Caco-2 (cell line): ENCODE measurements around the gene TMEM151A. TPM values are rescaled to one million over a fixed set of nuclear protein-coding genes. Genes with fewer than 3 reads are reported as not detected.

ENCODE experiments used
- BruUV-seq: library from RNA; stranded (reverse); fragments of 400-500 nt; replicated peaks from 2 replicates; lab custom pipeline; 2021; lab: Mats Ljungman, UMichigan
- CTCF ChIA-PET: fragments of 300-600 bp; sonication (Branson Sonifier 250); formaldehyde crosslinking; loops from one replicate; lab custom pipeline; 2022; ENCODE audit warnings: antibody characterized with exemption; lab: Charles Lee
- POLR2A ChIA-PET: fragments of 300-600 bp; sonication (Branson Sonifier 250); formaldehyde crosslinking; loops from one replicate; lab custom pipeline; 2022; ENCODE audit warnings: antibody characterized with exemption; lab: Charles Lee
- DNase-seq, 2 experiments: peaks; one replicate each; pipeline versions ENCODE4 v3.0.0 to v3.0.0-alpha.2; 2020 to 2022
- H3K27me3 ChIP-seq: replicated peaks from 2 replicates; pipeline ENCODE4 v1.6.0; 2011; ENCODE audit warnings: low read length; ENCODE audit not compliant: control insufficient read depth, insufficient read depth
- H3K36me3 ChIP-seq: 2 replicates; pipeline ENCODE4 v1.5.1; 2011; ENCODE audit warnings: low read length; ENCODE audit not compliant: control insufficient read depth, insufficient read depth
- H3K4me1 ChIP-seq: fragments of 250-450 bp; sonication (Bioruptor Pico); 2 replicates; pipeline ENCODE4 v1.5.1; 2020; ENCODE audit warnings: mild to moderate bottlenecking
- H3K4me3 ChIP-seq: 2 replicates; pipeline ENCODE4 v1.5.1; 2011; ENCODE audit warnings: low read depth, mild to moderate bottlenecking, control low read depth, low read length
- H3K9me3 ChIP-seq: fragments of 250-450 bp; sonication (Bioruptor Pico); 2 replicates; pipeline ENCODE4 v1.5.1; 2020; ENCODE audit warnings: mild to moderate bottlenecking, moderate library complexity
- H3K27ac Mint-ChIP-seq: one replicate; pipeline ENCODE4 v1.8.0; 2022; ENCODE audit warnings: mixed read lengths; ENCODE audit not compliant: unreplicated experiment
- H3K27me3 Mint-ChIP-seq: one replicate; pipeline ENCODE4 v1.8.0; 2022; ENCODE audit warnings: mixed read lengths; ENCODE audit not compliant: insufficient read depth, unreplicated experiment
- H3K36me3 Mint-ChIP-seq: one replicate; pipeline ENCODE4 v1.8.0; 2022; ENCODE audit warnings: mild to moderate bottlenecking, mixed read lengths; ENCODE audit not compliant: insufficient read depth, unreplicated experiment
- H3K4me1 Mint-ChIP-seq: one replicate; pipeline ENCODE4 v1.8.0; 2022; ENCODE audit warnings: low read depth, mixed read lengths; ENCODE audit not compliant: unreplicated experiment
- H3K4me3 Mint-ChIP-seq: one replicate; pipeline ENCODE4 v1.8.0; 2022; ENCODE audit warnings: mild to moderate bottlenecking, moderate library complexity, mixed read lengths; ENCODE audit not compliant: unreplicated experiment
- H3K9me3 Mint-ChIP-seq: one replicate; pipeline ENCODE4 v1.8.0; 2022; ENCODE audit warnings: mixed read lengths; ENCODE audit not compliant: unreplicated experiment
- CTCF ChIP-seq, 2 experiments: fragments of 200-600 bp in 1 of 2; IDR thresholded peaks; 1 replicate in 1 of 2; 2 replicates in 1 of 2; pipeline versions ENCODE4 v1.5.1 to v1.8.0; 2011 to 2022; ENCODE audit warnings: antibody characterized with exemption in 1 of 2, control low read depth in 1 of 2, inconsistent platforms in 1 of 2, low read depth in 1 of 2, low read length in 1 of 2, mild to moderate bottlenecking in 1 of 2, moderate library complexity in 1 of 2; ENCODE audit not compliant: insufficient read depth in 1 of 2, severe bottlenecking in 1 of 2, unreplicated experiment in 1 of 2
- intact Hi-C: fragments of 100-400 bp; cut with micrococcal nuclease; formaldehyde crosslinking; loops from one replicate; pipeline ENCODE4 v1.10.0; 2022; ENCODE audit not compliant: unreplicated experiment
- total RNA-seq: library from RNA; stranded (reverse); gene quantifications from 2 replicates; pipeline ENCODE4 v1.2.3, GENCODE V29; 2022

Gene TMEM151A
- total RNA-seq, 1 experiment from 2014 or later = 0.68 TPM

GRCh38 chr11:66261578-66261977 lies 30.1 kb upstream of the TMEM151A start:
- Histone ChIP-seq H3K9me3 (no peaks in the 10 kb centered on the region), H3K4me1 (no peaks in the 10 kb centered on the region), H3K36me3 (no peaks in the 10 kb centered on the region), H3K27me3 (no peaks in the 10 kb centered on the region), H3K4me3 (no peak overlapping the region)
- intact Hi-C loops = no loop called here
- Mint-ChIP-seq H3K27ac (no peak overlapping the region), H3K27me3 (no peaks in the 10 kb centered on the region), H3K4me1 (peaks cover 14% of the 10 kb centered on the region), H3K9me3 (no peaks in the 10 kb centered on the region), H3K36me3 (peaks cover 57% of the 10 kb centered on the region), H3K4me3 (no peak overlapping the region)
- ChIA-PET POLR2A (interaction anchor here (0.6 kb wide), 1 partner anchor 306 kb away, joined by 8 read pairs; no protein-coding TSS in a partner anchor), CTCF (interaction anchor here (0.6 to 0.9 kb wide), 2 partner anchors 27 to 51 kb away, joined by 3 to 4 read pairs; partner anchors contain the start of gene YIF1A)
- no TSS peak for BruUV-seq
- DNase-seq = no peak
- TF ChIP-seq CTCF (IDR thresholded peaks at IDR 0.05; ENCODE audit: insufficient read depth in 1 of 2, low read depth in 1 of 2, low read length in 1 of 2, severe bottlenecking in 1 of 2, unreplicated experiment in 1 of 2) = no peak

- H3K27me3 Mint-ChIP-seq = no peaks in the 10 kb centered on the region
- H3K9me3 ChIP-seq = no peaks in the 10 kb centered on the region
- H3K27me3 ChIP-seq = no peaks in the 10 kb centered on the region
- no peak overlapping the region for H3K4me3 ChIP-seq
- H3K4me1 ChIP-seq = no peaks in the 10 kb centered on the region
- H3K9me3 Mint-ChIP-seq = no peaks in the 10 kb centered on the region
- POLR2A ChIA-PET = no interaction called here
- H3K36me3 ChIP-seq = no peaks in the 10 kb centered on the region
- CTCF ChIA-PET = interaction anchor here (0.6 kb wide), 1 partner anchor 27 kb away, joined by 3 read pairs; the partner anchor contains the start of gene YIF1A
- TF ChIP-seq CTCF (IDR thresholded peaks at IDR 0.05; ENCODE audit: insufficient read depth in 1 of 2, low read depth in 1 of 2, low read length in 1 of 2, severe bottlenecking in 1 of 2, unreplicated experiment in 1 of 2) = no peak
- no TSS peak for BruUV-seq
- no peak overlapping the region for H3K27ac Mint-ChIP-seq
- H3K36me3 Mint-ChIP-seq = peaks cover 56% of the 10 kb centered on the region
- intact Hi-C loops = no loop called here
- no peak overlapping the region for H3K4me3 Mint-ChIP-seq
- H3K4me1 Mint-ChIP-seq = peaks cover 15% of the 10 kb centered on the region
- DNase-seq = no peak
These were observed 29.5 kb upstream of the TMEM151A start for GRCh38 chr11:66262191-66262590.

GRCh38 chr11:66262696-66263095 lies 29.0 kb upstream of the TMEM151A start:
- BruUV-seq = no TSS peak
- no peak for DNase-seq
- Mint-ChIP-seq H3K27ac (peak overlapping the region; percentile 32), H3K4me1 (peaks cover 18% of the 10 kb centered on the region), H3K4me3 (no peak overlapping the region), H3K36me3 (peaks cover 56% of the 10 kb centered on the region), H3K27me3 (no peaks in the 10 kb centered on the region), H3K9me3 (no peaks in the 10 kb centered on the region)
- ChIA-PET POLR2A (no interaction called here), CTCF (no interaction called here)
- Histone ChIP-seq H3K36me3 (no peaks in the 10 kb centered on the region), H3K4me3 (no peak overlapping the region), H3K4me1 (no peaks in the 10 kb centered on the region), H3K9me3 (no peaks in the 10 kb centered on the region), H3K27me3 (no peaks in the 10 kb centered on the region)
- intact Hi-C loops = no loop called here
- TF ChIP-seq CTCF (IDR thresholded peaks at IDR 0.05; ENCODE audit: insufficient read depth in 1 of 2, low read depth in 1 of 2, low read length in 1 of 2, severe bottlenecking in 1 of 2, unreplicated experiment in 1 of 2) = no peak
